Neuronal stem cell (in vitro differentiated cells): Measurements from ENCODE around the gene SEMA6A.

ENCODE experiments used
- DNase-seq: peaks from one replicate; pipeline ENCODE4 v3.0.0-alpha.2; 2013; ENCODE audit warnings: low spot score
- H2AFZ ChIP-seq: one replicate; pipeline ENCODE4 v1.6.1; 2013; ENCODE audit warnings: mild to moderate bottlenecking, low read length, inconsistent platforms
- H2AK5ac ChIP-seq: 2 replicates; pipeline ENCODE4 v1.6.1; 2013; ENCODE audit warnings: low read depth, mild to moderate bottlenecking, inconsistent platforms, low read length, moderate library complexity, mixed read lengths
- H2BK120ac ChIP-seq: 2 replicates; pipeline ENCODE4 v1.6.1; 2013; ENCODE audit warnings: low read depth, mild to moderate bottlenecking, inconsistent platforms, low read length, moderate library complexity, mixed read lengths
- H2BK12ac ChIP-seq: one replicate; pipeline ENCODE4 v1.6.1; 2013; ENCODE audit warnings: low read length, inconsistent platforms
- H2BK15ac ChIP-seq: 2 replicates; pipeline ENCODE4 v1.6.1; 2013; ENCODE audit warnings: mild to moderate bottlenecking, low read length, inconsistent platforms, mixed read lengths
- H2BK5ac ChIP-seq: one replicate; pipeline ENCODE4 v1.6.1; 2013; ENCODE audit warnings: inconsistent platforms, mild to moderate bottlenecking, low read length, moderate library complexity
- H3K14ac ChIP-seq: one replicate; pipeline ENCODE4 v1.6.1; 2013; ENCODE audit warnings: low read length, inconsistent platforms
- H3K18ac ChIP-seq: 2 replicates; pipeline ENCODE4 v1.6.1; 2013; ENCODE audit warnings: low read length, inconsistent platforms
- H3K23ac ChIP-seq: 2 replicates; pipeline ENCODE4 v1.6.1; 2013; ENCODE audit warnings: low read depth, mild to moderate bottlenecking, mixed read lengths, low read length, inconsistent platforms; ENCODE audit not compliant: poor library complexity
- H3K27ac ChIP-seq: replicated peaks from 3 replicates; pipeline ENCODE4 v1.5.1; 2013; ENCODE audit warnings: low read length, inconsistent platforms
- H3K27me3 ChIP-seq, 3 experiments: 2 replicates each; pipeline ENCODE4 v1.6.1; 2013; ENCODE audit warnings: low read length in 3 of 3, mild to moderate bottlenecking in 2 of 3, inconsistent platforms in 1 of 3, low read depth in 1 of 3, mixed read lengths in 1 of 3, moderate library complexity in 1 of 3; ENCODE audit not compliant: control insufficient read depth in 3 of 3, insufficient read depth in 3 of 3
- H3K36me3 ChIP-seq, 2 donors: replicated peaks in 1 of 2; 2 replicates each; pipeline ENCODE4 v1.6.1; 2013; ENCODE audit warnings: low read length in 2 of 2; ENCODE audit not compliant: control insufficient read depth in 2 of 2, insufficient read depth in 2 of 2
- H3K4ac ChIP-seq: 2 replicates; pipeline ENCODE4 v1.6.1; 2013; ENCODE audit warnings: inconsistent platforms, mild to moderate bottlenecking, low read length, moderate library complexity
- H3K4me1 ChIP-seq, 2 donors: 1 replicate in 1 of 2; 2 replicates in 1 of 2; pipeline ENCODE4 v1.6.1; 2013; ENCODE audit warnings: low read length in 2 of 2, low read depth in 1 of 2; ENCODE audit not compliant: control insufficient read depth in 2 of 2, insufficient read depth in 1 of 2
- H3K4me2 ChIP-seq: one replicate; pipeline ENCODE4 v1.6.1; 2013; ENCODE audit warnings: mild to moderate bottlenecking, low read length, inconsistent platforms; ENCODE audit not compliant: insufficient read depth, poor library complexity, severe bottlenecking
- H3K4me3 ChIP-seq, 2 donors: 2 replicates each; pipeline ENCODE4 v1.5.1; 2013; ENCODE audit warnings: low read length in 2 of 2, mild to moderate bottlenecking in 2 of 2, inconsistent platforms in 1 of 2, moderate library complexity in 1 of 2
- H3K79me1 ChIP-seq: one replicate; pipeline ENCODE4 v1.6.1; 2013; ENCODE audit warnings: low read depth, mild to moderate bottlenecking, inconsistent platforms, low read length, moderate library complexity
- H3K9ac ChIP-seq: one replicate; pipeline ENCODE4 v1.6.1; 2013; ENCODE audit warnings: mild to moderate bottlenecking, low read depth, low read length, inconsistent platforms; ENCODE audit not compliant: poor library complexity
- H3K9me3 ChIP-seq, 2 donors: replicated peaks in 1 of 2; 2 replicates each; pipeline versions ENCODE3 to v1.6.1; 2013; ENCODE audit warnings: low read length in 2 of 2, mild to moderate bottlenecking in 2 of 2, inconsistent platforms in 1 of 2, low read depth in 1 of 2, mixed read lengths in 1 of 2, moderate library complexity in 1 of 2; ENCODE audit not compliant: control insufficient read depth in 2 of 2, insufficient read depth in 1 of 2
- H4K8ac ChIP-seq: one replicate; pipeline ENCODE4 v1.6.1; 2013; ENCODE audit warnings: low read depth, mild to moderate bottlenecking, inconsistent platforms, low read length, moderate library complexity
- H4K91ac ChIP-seq: one replicate; pipeline ENCODE4 v1.6.1; 2013; ENCODE audit warnings: low read length, low read depth, mild to moderate bottlenecking, inconsistent platforms; ENCODE audit not compliant: poor library complexity
- WGBS, 2 donors: extraction: QIAGEN DNeasy Blood & Tissue Kit; methylation state at CpG; one replicate each; pipeline ENCODE4 v1.1.7; 2013; ENCODE audit warnings: missing lambda C conversion rate in 2 of 2, mixed read lengths in 1 of 2; ENCODE audit not compliant: insufficient read length in 2 of 2, insufficient replicate concordance in 1 of 2; ENCODE audit errors: extremely low coverage in 2 of 2; 5-methylcytosine and 5-hydroxymethylcytosine counted together

SEMA6A gene

DNA sequence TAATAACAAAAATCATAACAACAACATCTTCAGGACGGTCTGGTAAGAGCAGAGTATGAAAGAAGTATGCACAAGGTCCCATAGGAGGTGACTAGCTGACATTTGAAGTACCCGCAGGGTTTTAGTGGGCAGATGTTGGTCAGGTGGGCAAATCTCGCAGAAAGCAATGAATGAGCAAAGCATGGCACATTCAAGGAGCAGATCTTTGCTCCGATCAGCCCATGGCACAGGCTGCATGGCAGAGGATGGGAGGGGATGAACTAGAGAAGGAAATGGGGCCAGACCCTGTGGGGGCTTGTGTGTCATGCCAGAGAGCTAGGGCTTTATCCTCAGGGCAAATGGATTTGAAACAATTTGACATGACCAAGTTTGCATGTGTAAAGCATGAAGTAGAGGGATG lies 90.0 kb downstream of the SEMA6A start:
- H3K4me1 ChIP-seq: peaks cover 1 to 5% of the 10 kb centered on the region in 2 donors
- no peak overlapping the region for H3K27ac ChIP-seq
- H3K23ac ChIP-seq: no peak overlapping the region
- H3K4me3 ChIP-seq: no peak overlapping the region
- H3K9ac ChIP-seq: no peak overlapping the region
- H3K14ac ChIP-seq: no peak overlapping the region
- H3K18ac ChIP-seq: no peak overlapping the region
- H3K27me3 ChIP-seq: no peaks in the 10 kb centered on the region
- H3K79me1 ChIP-seq: no peaks in the 10 kb centered on the region
- H2BK15ac ChIP-seq: no peak overlapping the region
- DNase-seq: no peak
- H2AK5ac ChIP-seq: no peak overlapping the region
- H3K4ac ChIP-seq: no peak overlapping the region
- peaks cover 22 to 32% of the 10 kb centered on the region in 2 donors for H3K36me3 ChIP-seq
- no peak overlapping the region for H3K4me2 ChIP-seq
- no peak overlapping the region for H4K8ac ChIP-seq
- no peak overlapping the region for H2BK120ac ChIP-seq
- H2BK12ac ChIP-seq: no peak overlapping the region
- H3K9me3 ChIP-seq: no peaks in the 10 kb centered on the region
- H2AFZ ChIP-seq: no peak overlapping the region
- WGBS, 2 donors: no CpG with 5 or more reads among the region's 4 CpGs
- H4K91ac ChIP-seq: no peak overlapping the region
- H2BK5ac ChIP-seq: no peak overlapping the region

DNA sequence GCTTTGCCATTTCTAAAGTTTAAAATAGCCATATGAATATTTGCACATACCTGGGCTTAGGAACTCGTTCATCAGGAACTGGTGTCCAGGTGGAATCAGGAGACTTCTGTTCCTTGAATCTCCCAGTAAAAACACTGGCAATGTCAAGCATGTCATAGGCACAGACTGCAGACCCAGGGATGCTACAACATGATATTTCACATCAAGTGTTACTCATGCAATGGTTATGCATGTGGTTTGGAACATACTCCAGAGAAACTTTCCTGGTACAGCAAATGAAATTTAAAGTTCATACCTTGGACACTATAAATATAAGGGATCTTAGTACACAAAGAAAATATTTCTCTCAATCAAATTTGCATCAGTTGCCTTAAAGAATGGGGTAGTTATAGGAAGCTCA lies 92.2 kb downstream of the SEMA6A start:
- H3K79me1 ChIP-seq: peaks cover 2% of the 10 kb centered on the region
- H3K4me1 ChIP-seq: peaks cover 0 to 1% of the 10 kb centered on the region in 2 donors
- no peak overlapping the region for H2AFZ ChIP-seq
- peaks cover 4 to 7% of the 10 kb centered on the region in 2 donors for H3K9me3 ChIP-seq
- no peak overlapping the region for H4K8ac ChIP-seq
- H2BK120ac ChIP-seq: no peak overlapping the region
- H3K4me2 ChIP-seq: no peak overlapping the region
- no peak overlapping the region for H2AK5ac ChIP-seq
- no peak overlapping the region for H3K14ac ChIP-seq
- H2BK5ac ChIP-seq: no peak overlapping the region
- H3K27ac ChIP-seq: no peak overlapping the region
- no peak overlapping the region for H3K23ac ChIP-seq
- H3K18ac ChIP-seq: no peak overlapping the region
- no peaks in the 10 kb centered on the region for H3K27me3 ChIP-seq
- no peak overlapping the region for H2BK15ac ChIP-seq
- no peak overlapping the region for H3K9ac ChIP-seq
- no peak overlapping the region for H3K4me3 ChIP-seq
- WGBS, 2 donors: no CpG with 5 or more reads among the region's 1 CpG
- no peak overlapping the region for H2BK12ac ChIP-seq
- H3K4ac ChIP-seq: no peak overlapping the region
- peaks cover 36 to 41% of the 10 kb centered on the region in 2 donors for H3K36me3 ChIP-seq
- DNase-seq: no peak
- no peak overlapping the region for H4K91ac ChIP-seq

- Histone ChIP-seq H2AFZ (no peak overlapping the region), H3K4me3 (no peak overlapping the region), H3K27ac (no peak overlapping the region), H3K18ac (no peak overlapping the region), H3K79me1 (peaks cover 2% of the 10 kb centered on the region), H2BK5ac (no peak overlapping the region), H3K9ac (no peak overlapping the region), H3K4me2 (no peak overlapping the region), H3K14ac (no peak overlapping the region), H3K27me3 (no peaks in the 10 kb centered on the region), H4K91ac (no peak overlapping the region), H2BK15ac (no peak overlapping the region), H4K8ac (no peak overlapping the region), H3K36me3 (peaks cover 37 to 44% of the 10 kb centered on the region in 2 donors), H3K9me3 (peaks cover 5 to 20% of the 10 kb centered on the region in 2 donors), H2BK12ac (no peak overlapping the region), H3K4me1 (peaks cover 0 to 1% of the 10 kb centered on the region in 2 donors), H3K4ac (no peak overlapping the region), H2BK120ac (no peak overlapping the region), H3K23ac (no peak overlapping the region), H2AK5ac (no peak overlapping the region)
- DNase-seq: no peak
- WGBS, 2 donors: no CpG with 5 or more reads among the region's 5 CpGs
Measured at GRCh38 chr5:116480894-116481510, 93.6 kb downstream of the SEMA6A start.

GRCh38 chr5:116479776-116480675 lies 94.6 kb downstream of the SEMA6A start:
- Histone ChIP-seq H3K79me1 (peaks cover 2% of the 10 kb centered on the region), H3K4me1 (peaks cover 0 to 1% of the 10 kb centered on the region in 2 donors), H2AFZ (no peak overlapping the region), H3K27me3 (no peaks in the 10 kb centered on the region), H3K4me2 (no peak overlapping the region), H3K14ac (no peak overlapping the region), H3K36me3 (peaks cover 42 to 44% of the 10 kb centered on the region in 2 donors), H4K91ac (no peak overlapping the region), H3K9ac (no peak overlapping the region), H3K18ac (no peak overlapping the region), H3K27ac (peak overlapping the region; percentile 18), H2BK120ac (no peak overlapping the region), H2BK15ac (no peak overlapping the region), H4K8ac (no peak overlapping the region), H3K9me3 (peaks cover 5 to 20% of the 10 kb centered on the region in 2 donors), H3K4ac (no peak overlapping the region), H2BK12ac (no peak overlapping the region), H2BK5ac (no peak overlapping the region), H3K23ac (no peak overlapping the region), H2AK5ac (no peak overlapping the region), H3K4me3 (no peak overlapping the region)
- no peak for DNase-seq
- WGBS, 2 donors: no CpG with 5 or more reads among the region's 7 CpGs
